ENCODE results near the gene RELL2.

- TF ChIP-seq RFX5 (IDR thresholded peaks at IDR 0.05; ENCODE audit: low read length) (no peak), CTCF (IDR thresholded peaks at IDR 0.05) (no peak), TCF12 (IDR thresholded peaks at IDR 0.05) (no peak), POLR2AphosphoS5 (IDR thresholded peaks at IDR 0.05; ENCODE audit: low read depth, low read length) (no peak), RAD21 (IDR thresholded peaks at IDR 0.05; ENCODE audit: low read length) (no peak), TAF1 (IDR thresholded peaks at IDR 0.05; ENCODE audit: borderline replicate concordance, low read depth, low read length) (no peak), RXRA (IDR thresholded peaks at IDR 0.05; ENCODE audit: borderline replicate concordance, low read depth) (no peak), GABPA (IDR thresholded peaks at IDR 0.05; ENCODE audit: low read depth) (no peak), USF1 (IDR thresholded peaks at IDR 0.05; ENCODE audit: borderline replicate concordance, low read depth) (no peak), ZBTB33 (IDR thresholded peaks at IDR 0.05; ENCODE audit: borderline replicate concordance, low read depth) (no peak), MAX (IDR thresholded peaks at IDR 0.05; ENCODE audit: low read depth) (no peak), REST (IDR thresholded peaks at IDR 0.05; ENCODE audit: low read depth, low read length) (no peak)
These were observed 3.9 kb downstream of the RELL2 start for GRCh38 chr5:141640698-141641097.

Measured in SK-N-SH (cell line).